NCI-H82 (cell line): ENCODE measurements around the gene FAM210A.
"Not testable (repeated sequence)": the region's sequence is repeated elsewhere in the genome, so short reads cannot be mapped to it uniquely, and the experiment has no call there.

ENCODE experiments used
- DNase-seq: peaks from one replicate; lab custom pipeline; 2025; lab: John Stamatoyannopoulos, UW

The FAM210A gene

DNA sequence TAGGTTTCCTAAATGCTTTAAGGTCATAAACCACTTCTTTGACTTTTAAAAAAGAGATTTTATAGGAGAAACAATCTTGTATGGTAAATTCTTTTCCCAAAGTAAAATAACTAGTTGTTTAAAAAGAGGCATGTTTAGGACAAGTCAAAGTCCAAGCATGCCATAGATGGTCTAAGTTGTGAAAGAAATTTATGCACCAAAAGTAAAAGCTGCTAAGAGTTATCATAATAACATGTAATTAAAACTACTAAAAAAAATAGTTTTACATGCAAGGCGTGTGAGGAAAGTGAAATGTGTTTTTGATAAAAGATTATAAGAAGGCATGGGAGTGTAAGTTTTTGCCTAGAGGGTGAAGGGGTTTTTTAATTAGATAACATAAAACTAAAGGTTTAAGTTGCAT is 22.5 kb downstream of the FAM210A start:
- peak; percentile 7 for DNase-seq

DNA sequence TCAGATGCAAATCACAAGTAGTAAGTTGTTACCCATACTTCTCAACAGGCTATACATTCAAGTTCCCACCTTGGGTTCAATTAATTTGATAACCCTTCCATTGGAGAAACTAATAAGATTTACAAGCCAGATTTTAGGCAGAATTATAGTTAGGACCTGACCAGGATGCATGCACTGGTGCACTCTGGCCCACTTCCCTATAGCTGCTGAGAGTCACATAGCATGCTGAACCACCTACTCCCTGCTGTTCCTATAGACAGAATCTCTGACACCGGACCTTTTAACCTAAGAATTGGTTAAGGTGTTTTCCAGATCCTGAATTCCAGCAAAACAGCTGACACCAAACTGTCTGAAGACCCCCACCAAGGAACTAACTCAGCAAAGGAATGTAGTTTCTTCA is 26.2 kb downstream of the FAM210A start:
- DNase-seq: no peak

DNA sequence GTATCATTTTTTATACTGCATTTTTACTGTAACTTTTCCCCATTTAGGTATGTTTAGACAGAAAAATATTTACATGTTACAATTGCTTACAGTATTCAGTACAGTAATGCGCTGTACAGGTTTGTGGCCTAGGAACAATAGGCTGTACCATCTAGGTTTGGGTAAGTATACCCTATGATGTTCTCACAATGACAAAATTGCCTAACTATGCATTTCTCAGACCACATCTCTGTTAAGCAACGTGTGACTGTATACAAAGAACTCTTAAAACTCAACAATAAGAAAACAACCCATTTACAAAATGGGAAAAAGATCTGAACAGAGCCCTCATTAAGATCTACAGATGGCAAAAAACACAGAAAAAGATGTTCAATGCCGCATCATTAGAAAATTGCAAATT is 29.4 kb downstream of the FAM210A start:
- no peak for DNase-seq

DNA sequence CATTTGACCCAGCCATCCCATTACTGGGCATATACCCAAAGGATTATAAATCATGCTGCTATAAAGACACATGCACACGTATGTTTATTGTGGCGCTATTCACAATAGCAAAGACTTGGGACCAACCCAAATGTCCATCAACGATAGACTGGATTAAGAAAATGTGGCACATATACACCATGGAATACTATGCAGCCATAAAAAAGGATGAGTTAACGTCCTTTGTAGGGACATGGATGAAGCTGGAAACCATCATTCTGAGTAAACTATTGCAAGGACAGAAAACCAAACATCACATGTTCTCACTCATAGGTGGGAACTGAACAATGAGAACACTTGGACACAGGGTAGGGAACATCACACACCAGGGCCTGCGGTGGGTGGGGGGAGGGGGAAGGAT is 31.0 kb downstream of the FAM210A start:
- not testable (repeated sequence) for DNase-seq

DNA sequence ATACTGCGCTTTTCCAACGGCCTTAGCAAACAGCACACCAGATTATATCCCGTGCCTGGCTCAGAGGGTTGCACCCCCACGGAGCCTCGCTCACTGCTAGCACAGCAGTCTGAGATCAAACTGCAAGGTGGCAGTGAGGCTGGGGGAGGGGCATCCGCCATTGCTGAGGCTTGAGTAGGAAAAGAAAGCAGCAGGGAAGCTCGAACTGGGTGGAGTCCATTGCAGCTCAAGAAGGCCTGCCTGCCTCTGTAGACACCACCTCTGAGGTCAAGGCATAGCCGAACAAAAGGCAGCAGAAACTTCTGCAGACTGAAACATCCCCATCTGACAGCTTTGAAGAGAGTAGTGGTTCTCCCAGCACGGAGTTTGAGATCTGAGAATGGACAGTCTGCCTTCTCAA is 36.3 kb downstream of the FAM210A start:
- not testable (repeated sequence) for DNase-seq

DNA sequence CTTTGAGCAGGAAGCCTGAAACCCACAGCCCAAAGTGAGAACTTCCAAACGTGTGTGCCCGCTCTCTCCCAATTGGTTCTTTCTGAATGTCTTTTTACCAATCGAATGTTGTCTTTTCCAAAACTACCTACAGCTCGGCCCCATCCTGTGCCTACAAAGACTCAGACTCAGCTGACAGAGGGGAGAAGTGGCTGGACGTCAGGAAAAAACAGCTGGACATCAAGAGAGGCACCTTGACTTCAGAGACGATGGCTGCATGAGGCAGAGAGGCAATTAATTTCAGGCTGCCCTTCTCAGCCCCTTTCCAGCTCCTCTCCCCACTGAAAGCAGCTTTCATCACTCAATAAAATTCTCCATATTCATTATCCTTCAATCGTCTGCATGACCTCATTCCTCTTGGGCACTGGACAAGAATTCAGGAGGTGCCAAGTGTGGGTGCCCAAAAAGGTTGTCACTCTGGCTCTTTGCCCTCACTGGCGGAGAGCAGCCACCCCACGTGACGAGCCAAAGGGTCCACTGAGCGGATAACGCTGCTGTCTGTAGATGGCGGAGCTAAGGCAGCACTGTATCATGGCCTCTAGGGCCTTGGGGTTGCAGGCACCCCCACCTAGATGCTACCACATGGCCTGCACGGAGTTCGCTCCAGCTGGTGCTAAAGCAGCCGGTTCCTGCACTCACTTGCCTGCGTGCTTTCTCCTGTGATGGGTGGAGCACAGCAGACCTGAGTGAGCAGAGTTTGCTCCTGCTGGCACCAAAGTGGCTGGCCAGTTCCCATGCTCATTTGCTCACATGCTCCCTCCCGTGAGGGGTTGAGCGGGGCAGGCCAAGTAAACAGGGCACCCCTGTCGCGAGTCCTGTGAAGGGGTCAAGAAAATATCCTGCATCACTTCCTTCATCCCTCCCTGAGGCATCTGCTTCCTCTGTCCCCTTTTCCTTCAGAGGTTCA is 37.9 kb downstream of the FAM210A start:
- no peak for DNase-seq

DNA sequence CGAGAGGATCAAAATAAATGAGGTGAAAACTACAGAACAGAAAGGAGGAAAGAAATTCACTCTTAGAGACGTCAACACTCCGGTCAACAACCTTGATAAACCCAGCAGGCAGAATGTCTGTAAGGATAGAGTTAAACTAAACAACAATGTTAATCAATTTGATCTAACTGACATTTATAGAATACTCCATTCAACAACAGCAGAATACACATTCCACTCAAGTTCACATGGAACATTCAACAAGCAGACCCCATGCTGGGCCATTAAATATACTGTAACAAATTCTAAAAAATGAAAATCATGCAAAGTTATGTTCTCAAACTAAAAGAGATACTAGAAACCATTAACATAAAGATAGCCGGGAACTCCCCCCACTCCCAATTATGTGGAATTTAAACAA is 41.8 kb downstream of the FAM210A start:
- DNase-seq: no peak

DNA sequence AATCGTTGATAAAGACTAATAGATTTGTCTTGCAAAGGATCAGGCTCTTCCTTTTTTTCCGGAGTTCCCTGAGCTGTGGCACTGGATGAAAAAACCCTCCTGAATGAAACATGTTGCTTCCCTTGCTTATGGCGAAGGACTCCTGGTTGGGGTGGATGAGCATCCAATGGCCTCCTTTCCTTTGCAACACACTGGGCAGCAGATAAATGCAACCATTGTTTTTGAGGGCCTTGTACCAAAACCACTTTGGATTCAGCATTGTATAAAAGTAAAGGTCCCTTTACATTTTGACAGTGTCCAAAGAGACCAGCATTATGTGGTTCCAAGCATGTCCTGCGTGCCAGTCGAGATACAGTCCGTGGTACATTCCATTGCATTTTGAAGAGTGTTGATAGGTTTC is 44.7 kb downstream of the FAM210A start:
- DNase-seq: no peak

DNA sequence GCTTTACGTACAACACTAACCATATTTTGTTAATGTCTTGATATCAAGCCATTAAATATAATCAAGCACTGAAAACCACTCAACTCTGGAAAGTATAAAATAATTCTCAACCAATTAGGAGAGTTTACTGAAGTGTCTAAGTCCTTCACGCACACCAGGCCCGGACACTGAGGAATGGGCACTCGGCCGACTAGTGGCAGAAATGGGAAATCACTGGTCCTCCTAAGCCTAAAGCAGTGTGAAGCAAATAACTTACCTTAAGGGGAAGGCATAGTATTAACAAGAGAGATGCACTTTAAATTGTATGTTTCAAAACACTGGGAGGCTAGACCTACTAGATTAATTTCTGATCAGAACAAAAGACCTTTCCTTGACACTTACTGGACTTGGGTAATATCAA is 45.7 kb downstream of the FAM210A start:
- DNase-seq: peak; percentile 44

DNA sequence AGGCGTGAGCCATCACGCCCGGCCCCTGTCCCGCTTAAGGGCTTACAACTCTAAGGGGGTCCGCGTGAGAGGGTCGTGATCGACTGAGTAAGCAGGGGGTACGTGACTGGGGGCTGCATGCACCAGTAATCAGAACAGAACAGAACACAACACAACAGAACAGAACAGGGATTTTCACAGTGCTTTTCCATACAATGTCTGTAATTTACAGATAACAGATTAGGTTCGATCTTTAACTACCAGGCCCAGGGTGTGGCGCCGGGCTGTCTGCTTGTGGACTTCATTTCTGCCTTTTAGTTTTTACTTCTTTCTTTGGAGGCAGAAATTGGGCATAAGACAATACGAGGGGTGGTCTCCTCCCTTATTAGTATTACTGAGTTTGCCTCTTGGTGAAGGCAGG is 49.0 kb downstream of the FAM210A start:
- not testable (repeated sequence) for DNase-seq

DNA sequence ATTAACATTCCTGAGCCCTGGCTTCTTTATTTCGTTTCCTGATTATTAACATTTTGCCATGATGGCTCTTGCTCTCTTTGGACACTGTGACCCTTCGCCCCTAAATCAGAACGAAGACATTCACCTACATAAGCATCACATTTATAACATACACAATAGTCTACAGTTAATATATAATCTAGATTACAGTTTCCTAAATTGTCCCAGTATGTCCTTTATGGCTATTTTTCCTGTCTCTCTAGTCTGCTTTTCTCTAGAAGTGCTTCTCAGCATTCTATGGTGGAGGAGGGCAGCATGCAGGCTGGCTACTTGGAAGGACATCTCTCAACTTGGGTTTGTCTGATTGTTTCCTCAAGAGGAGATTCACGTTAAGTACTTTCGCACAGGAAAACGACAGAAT is 49.9 kb downstream of the FAM210A start:
- DNase-seq: no peak

DNA sequence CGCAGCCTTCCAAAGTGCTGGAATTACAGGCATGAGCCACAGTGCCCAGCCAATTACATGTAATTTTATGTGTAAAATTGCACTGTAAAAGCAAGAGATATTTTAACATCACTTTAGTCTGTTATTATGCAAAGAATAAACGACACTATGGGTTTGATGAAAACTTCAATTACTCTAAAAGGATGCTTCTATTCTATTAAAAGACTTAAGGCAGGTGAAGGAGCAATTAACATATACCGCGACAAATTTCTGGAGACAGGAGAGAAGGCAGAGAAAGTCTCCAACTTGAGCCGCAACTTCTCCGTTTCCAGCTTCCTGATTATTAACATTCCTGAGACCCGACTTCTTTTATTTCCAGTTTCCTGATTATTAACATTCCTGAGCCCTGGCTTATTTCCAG is 53.7 kb downstream of the FAM210A start:
- DNase-seq: no peak

DNA sequence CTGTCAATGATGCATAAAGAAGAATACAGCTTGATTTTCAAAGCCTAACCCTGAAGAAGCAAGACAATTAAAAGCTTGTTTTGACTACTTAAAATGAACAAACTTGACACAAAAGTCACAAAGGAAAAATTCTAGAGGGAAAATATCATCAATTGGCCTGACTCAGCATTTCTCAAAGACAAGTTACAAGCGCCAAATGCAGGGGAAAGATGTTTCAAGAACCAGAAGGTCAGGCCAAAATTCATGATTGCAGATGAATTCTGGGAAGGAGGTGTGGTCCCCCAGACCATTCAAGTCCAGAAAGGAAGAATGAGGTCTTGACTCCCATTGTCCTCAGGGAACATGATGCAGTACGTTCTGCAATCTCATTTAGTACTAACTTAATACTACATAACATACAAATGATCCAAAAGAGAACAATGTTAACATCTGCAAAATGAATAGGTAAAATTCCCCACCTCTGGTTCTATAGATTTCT is 64.5 kb downstream of the FAM210A start:
- no peak for DNase-seq

DNA sequence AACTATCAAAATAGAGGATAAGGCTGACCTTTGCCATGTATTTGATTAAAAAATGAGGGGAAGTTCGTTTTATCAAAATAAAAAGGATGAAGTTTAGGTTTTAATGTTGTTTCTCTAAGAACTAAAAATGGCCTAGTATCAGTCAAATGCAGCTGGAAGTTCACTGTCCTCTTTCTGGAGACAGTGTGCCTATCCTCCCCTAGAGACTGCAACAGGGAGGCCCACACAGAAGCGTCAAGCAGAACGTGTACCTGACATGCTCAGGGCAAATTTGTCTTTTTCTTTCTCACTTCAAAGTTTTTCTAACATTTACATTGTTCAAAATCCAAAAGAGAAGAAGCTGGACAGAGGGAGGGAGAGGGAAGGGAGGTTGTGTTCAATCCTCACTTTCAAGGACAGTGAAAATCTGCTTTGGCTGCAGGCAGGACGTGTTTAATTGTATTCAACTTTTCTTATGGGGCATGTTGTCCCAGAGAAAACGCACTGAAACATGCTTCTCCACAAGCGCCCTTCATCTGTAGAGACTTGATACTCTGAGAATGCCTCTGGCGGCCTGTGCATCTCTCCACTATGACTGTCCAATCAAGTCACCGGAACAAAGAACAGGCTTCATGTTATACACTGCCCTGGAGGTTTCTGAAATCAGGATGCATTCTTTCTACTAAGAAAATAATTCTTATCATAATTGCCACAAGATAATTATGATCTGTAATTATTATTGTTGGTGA is 65.1 kb downstream of the FAM210A start:
- DNase-seq: no peak

DNA sequence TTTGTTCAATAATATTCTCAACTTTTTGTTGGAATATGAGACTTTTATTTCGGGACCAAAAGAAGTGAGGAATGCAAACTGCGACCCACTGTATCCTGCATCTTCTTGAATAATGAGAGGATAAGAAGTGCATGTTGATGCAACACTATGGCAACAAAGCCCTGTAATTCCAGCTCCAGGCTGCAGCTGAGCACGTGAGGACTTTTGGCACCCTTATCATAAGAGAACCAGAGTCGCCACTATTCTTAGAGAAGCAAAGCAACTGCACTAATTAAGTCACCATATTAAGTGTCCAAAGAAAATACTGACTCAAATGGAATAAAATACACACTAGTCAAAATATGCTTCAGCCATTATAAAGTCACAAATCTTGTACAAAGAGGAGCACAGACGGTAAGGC is 65.8 kb downstream of the FAM210A start:
- no peak for DNase-seq

DNA sequence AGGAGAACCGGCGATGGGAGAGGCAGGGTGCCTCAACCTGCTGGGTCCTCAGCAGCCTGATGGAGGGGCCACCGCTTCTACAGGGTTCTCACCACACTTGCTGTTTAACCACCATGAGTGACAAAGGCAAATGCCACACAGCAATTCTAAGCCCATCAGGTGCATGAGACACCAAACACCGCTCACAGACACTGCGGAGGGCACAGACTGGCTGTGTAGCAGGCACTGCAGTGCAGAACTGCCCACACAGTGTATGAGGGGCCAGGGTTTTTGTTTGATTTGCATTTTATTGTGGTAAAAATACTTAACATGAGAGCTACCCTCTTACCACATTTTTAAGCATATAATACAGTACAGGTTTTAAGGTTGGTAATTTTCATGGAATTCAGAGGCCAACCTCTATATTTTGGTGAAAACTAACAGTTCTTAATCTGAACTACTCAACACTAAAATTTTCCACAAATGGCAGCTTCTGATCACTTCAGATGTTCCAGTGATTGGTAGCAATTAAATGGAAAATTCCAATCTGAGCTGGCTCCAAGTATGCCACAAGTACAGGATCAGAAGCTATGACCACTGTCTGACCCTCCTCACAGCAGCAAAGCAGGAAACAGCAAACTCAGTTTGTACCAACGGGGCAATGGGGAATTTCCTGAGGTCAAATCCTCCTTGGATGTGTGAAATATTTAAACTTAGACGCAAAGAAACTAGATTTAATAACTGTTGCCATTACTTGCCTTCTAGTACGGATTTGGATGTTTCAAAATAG is 67.7 kb downstream of the FAM210A start:
- DNase-seq: no peak

DNA sequence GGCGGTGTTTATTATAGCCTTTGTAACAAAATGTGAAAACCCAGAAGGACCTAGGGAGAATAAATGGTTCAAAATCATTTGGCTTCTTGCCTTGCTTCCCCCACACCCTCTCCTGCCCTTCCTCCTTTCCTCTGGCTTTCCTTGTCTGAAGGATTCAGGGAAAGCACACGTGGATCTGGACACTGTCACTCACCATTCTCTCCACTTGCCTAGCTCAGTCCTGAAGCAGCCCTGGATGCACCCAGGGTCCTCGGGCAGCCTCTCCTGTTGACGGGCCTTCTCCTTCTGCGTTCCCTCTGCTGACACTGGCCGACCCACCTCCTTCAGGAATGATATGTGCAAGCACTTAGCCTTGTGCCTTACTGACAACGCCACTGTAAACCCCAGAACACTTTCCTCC is 68.4 kb downstream of the FAM210A start:
- no peak for DNase-seq

DNA sequence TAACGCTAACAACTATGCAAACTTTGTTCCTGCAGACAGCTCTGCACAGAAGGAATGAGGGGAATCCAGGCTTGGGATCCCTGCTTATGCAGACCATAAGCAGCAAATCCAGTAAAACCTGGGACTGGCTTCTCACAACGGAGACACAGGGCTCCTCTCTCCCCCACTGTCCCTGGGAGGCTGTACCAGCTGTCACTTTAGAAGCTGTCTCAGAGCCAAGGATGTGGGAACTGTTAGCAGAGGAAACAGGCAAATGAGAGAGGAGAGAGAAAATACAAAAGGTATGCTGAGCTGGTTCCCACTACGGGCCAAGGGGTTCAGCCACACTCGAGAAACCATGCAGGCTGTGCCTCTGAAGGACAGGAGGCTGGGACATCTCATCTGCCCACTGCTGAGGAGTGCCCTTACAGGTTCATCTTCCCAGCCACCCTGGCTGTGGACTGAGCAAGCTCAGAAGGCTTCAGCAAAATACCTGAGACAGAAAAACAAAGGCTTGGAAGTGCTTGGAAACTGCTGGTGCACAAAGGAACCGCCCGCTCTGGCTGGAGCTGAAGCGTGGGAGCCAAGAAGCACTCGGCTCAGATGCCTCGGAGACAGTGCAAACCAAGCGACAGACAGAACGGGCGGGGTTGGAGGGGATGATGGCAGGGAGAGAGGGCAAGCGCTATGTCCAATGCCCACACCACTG is 72.5 kb downstream of the FAM210A start:
- DNase-seq: peak; percentile 62

DNA sequence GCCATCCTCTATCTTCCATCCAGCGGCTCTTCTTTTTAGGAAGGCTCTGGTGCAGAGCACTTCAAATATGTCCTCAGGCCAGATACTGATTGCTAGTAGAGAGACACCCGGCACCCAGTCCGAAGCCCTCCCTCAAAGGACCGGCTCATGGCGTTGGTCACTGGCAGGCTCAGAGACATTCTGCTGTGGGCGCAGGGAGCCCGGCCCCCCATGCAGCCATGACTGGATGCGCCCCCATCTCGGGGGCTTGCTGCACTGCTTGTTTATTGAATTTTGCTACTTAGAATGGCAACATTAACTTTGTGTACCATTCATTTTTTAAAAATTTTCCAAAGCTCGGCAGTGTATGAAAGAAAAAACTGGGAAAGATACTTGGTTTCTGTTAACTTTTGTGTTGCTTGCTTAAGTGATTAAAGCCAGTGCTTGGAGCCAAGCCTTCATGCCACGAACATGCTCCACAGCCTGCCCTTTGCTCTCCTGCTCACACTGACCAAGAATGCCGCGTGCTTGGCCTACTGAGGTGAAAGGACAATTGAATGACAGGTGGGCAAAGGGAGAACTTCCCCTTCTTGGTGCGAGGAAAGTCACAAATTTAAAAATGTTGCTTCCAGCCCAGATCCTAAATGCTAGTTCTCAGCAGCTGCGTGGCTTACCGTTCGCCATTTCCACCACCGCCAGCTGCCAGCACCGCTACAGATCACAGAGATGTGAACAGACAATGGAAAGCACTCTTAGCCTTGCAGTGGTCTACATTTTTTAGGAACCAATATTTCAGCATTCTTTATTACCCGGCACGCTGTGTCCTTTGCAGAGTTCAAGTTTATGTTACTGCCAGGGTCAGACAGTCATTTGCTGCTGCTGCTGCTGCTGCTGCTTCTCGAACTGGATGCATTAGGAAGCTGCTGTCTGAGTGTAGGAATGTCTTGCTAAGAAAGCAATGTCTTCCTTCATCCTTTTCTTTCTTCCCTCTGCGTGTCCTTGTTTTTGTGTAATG is 76.7 kb downstream of the FAM210A start:
- no peak for DNase-seq

DNA sequence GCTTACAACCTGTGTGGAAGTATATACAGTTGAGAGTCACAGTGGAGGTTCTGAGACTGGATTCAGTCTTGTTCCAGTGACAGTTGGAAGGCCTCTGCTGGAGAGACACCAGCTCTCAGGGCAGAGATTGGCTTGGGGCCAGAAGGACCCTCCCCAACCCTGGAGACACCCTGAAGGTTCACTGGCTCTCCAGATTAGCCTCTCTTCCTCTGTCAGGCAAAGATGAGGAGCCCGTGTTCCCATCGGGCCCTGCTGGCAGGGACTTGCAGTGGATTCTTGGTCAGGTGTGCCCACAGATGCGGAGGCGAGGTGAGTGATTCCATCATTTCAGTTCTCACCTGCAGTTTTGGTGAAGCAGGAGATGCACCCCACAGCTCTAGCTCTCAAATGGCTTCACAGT is 78.6 kb downstream of the FAM210A start:
- no peak for DNase-seq

DNA sequence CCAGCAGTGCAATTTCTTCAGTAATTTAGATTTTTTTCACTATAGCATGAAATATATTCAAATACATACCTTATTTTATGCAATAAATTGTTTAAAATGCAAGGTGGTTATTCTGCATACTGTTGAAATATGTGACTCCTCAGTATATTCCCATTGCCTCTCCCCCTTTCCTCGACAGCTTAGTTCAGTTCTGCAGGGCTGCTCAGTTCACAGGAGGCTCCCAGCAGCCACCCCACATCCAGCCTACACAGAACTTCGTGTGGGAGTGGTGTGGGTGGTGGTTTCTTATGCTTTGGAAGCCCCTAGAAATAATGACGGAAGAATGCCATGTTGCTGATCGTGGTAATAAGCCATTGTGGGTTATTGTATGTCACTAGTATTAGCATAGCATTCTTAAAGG is 79.7 kb downstream of the FAM210A start:
- DNase-seq: no peak
